ENCODE results near the gene CEP126.

CEP126 gene

DNA sequence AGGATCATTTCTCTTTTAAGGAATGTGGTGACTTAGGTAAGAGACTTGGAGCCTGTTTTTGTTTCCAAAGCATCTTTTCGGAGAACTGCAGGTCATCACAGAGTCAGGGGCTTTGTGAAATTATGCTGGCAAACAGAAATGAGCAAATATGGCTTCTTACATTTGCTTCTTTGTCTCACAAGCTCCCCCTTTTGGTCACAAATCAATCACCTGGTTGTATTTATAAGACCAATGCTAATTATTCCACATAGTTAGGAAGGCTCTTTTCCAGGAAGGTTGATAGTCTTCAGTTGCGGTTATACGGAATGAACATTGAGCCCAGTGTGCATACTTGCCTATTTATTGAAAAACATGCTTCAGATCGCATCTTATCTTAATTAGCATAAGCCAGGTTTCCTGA, 34.6 kb upstream of the CEP126 start:
- Mint-ChIP-seq H3K9me3 (peaks cover 7% of the 10 kb centered on the region), H3K4me1 (peaks cover 5% of the 10 kb centered on the region), H3K27ac (no peak overlapping the region), H3K27me3 (ENCODE audit: low read depth, poor library complexity) (no peaks in the 10 kb centered on the region), H3K36me3 (ENCODE audit: low read depth) (no peaks in the 10 kb centered on the region), H3K4me3 (no peak overlapping the region)
- peak; percentile 11 for TF ChIP-seq CTCF (IDR thresholded peaks at IDR 0.05)
- no peak for DNase-seq

DNA sequence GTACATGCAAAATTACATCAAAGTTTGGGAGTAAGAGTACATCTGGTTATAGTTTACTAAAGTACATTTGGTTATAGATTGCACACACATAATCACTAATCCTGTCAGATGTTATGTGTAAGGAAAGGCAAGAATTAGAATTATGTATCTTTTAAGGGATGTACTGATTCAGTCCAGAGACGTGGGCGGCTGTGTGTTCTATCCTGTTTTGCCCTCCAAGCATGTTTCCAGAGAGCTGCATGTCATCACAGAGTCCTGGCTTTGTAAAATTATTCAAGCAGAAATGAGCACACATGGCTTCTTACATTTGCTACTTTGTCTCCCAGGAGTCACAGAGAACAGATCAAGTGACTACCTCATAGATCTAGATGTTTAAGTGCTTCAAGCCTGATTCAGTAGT, 33.2 kb upstream of the CEP126 start:
- H3K9me3 Mint-ChIP-seq: peaks cover 3% of the 10 kb centered on the region
- no peak overlapping the region for H3K27ac Mint-ChIP-seq
- no peak overlapping the region for H3K4me3 Mint-ChIP-seq
- H3K36me3 Mint-ChIP-seq (ENCODE audit: low read depth): no peaks in the 10 kb centered on the region
- no peaks in the 10 kb centered on the region for H3K27me3 Mint-ChIP-seq (ENCODE audit: low read depth, poor library complexity)
- TF ChIP-seq CTCF (IDR thresholded peaks at IDR 0.05): no peak
- no peak for DNase-seq
- peaks cover 5% of the 10 kb centered on the region for H3K4me1 Mint-ChIP-seq

DNA sequence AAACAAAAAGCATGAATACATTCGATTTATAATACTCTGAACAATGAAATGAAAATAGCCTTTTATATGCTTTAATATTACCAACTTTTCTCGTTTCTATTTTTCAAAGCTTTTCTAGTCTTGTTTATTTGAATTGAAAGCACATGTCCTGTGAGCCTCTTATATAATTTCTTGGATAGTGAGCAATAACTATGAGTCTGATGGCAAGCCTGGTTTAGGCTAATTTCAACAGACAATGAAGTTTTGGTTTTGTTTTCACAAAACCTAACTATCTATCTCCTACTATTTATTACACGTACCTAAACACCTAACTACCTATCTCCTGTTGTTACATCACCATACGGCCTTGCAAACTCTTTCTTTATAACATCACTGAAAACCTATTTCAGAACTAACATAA, 29.2 kb upstream of the CEP126 start:
- Mint-ChIP-seq H3K36me3 (ENCODE audit: low read depth) (no peaks in the 10 kb centered on the region), H3K4me3 (no peak overlapping the region), H3K4me1 (no peaks in the 10 kb centered on the region), H3K27me3 (ENCODE audit: low read depth, poor library complexity) (no peaks in the 10 kb centered on the region), H3K9me3 (no peaks in the 10 kb centered on the region), H3K27ac (no peak overlapping the region)
- TF ChIP-seq CTCF (IDR thresholded peaks at IDR 0.05): no peak
- DNase-seq: no peak

DNA sequence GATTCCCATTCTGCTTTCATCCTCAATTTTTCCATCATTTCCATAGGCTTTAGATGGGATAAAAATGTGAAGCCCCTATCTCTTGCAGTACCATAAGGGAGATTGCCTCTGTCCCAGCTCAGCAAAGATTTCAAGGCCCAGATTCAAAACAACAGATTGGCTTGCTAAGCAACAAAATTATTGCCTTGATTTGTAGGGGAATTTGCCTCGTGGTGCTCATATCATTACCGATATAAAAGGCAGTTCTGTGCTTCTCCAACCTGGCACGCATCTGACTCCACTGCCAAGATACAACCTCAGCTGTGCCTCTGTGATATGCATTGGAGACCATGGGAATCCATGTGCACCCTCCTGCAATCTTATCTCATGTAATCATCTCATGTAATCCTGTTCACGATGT, 25.0 kb upstream of the CEP126 start:
- no peaks in the 10 kb centered on the region for H3K4me1 Mint-ChIP-seq
- H3K36me3 Mint-ChIP-seq (ENCODE audit: low read depth): no peaks in the 10 kb centered on the region
- no peak overlapping the region for H3K4me3 Mint-ChIP-seq
- H3K9me3 Mint-ChIP-seq: no peaks in the 10 kb centered on the region
- H3K27me3 Mint-ChIP-seq (ENCODE audit: low read depth, poor library complexity): no peaks in the 10 kb centered on the region
- TF ChIP-seq CTCF (IDR thresholded peaks at IDR 0.05): no peak
- no peak overlapping the region for H3K27ac Mint-ChIP-seq
- DNase-seq: no peak

DNA sequence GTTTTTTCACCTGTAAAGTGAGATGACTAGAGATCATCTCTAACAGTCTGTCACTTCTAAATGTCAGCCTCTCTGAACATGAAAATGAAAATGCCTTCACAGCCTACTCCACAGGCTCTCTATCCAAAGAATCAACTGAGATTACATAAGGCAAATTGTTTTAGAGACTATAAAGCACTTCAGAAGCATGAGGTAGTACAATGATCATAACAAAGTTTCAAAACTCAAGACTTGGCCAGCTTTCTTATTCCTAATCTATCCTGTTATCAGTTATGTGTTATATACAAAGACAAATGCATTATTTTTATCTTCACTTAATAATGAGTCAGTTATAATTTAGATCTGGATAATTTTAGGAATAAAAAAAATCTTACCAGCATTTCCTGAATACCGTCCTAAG, 20.3 kb upstream of the CEP126 start:
- TF ChIP-seq CTCF (IDR thresholded peaks at IDR 0.05): no peak
- Mint-ChIP-seq H3K4me3 (no peak overlapping the region), H3K4me1 (no peaks in the 10 kb centered on the region), H3K36me3 (ENCODE audit: low read depth) (no peaks in the 10 kb centered on the region), H3K27ac (no peak overlapping the region), H3K27me3 (ENCODE audit: low read depth, poor library complexity) (no peaks in the 10 kb centered on the region), H3K9me3 (no peaks in the 10 kb centered on the region)
- DNase-seq: no peak

- Mint-ChIP-seq H3K4me1 (peaks cover 20% of the 10 kb centered on the region), H3K36me3 (ENCODE audit: low read depth) (no peaks in the 10 kb centered on the region), H3K9me3 (no peaks in the 10 kb centered on the region)
These were observed 7.0 kb upstream of the CEP126 start for GRCh38 chr11:101907815-101908214.

More at GRCh38 chr11:101907815-101908214, 7.0 kb upstream of the CEP126 start:
- no peaks in the 10 kb centered on the region for H3K27me3 Mint-ChIP-seq (ENCODE audit: low read depth, poor library complexity)
- no peak overlapping the region for H3K27ac Mint-ChIP-seq
- no peak overlapping the region for H3K4me3 Mint-ChIP-seq
- no peak for DNase-seq
- TF ChIP-seq CTCF (IDR thresholded peaks at IDR 0.05): no peak
